Stimulated activated CD4-positive, alpha-beta T cell treated with anti-CD3 and anti-CD28 coated beads, Interleukin-2, amount 100 ng/mL, for 48 hours (primary cell): ENCODE measurements around the gene RPTOR.

Experiments used
- DNase-seq, 2 donors: peaks; one replicate each; pipeline ENCODE4 v3.0.0-alpha.2; 2020

RPTOR gene

GRCh38 chr17:80957461-80957941 is 412.9 kb downstream of the RPTOR start:
- no peak for DNase-seq

GRCh38 chr17:80959330-80960036 is 414.8 kb downstream of the RPTOR start:
- DNase-seq = no peak

DNA sequence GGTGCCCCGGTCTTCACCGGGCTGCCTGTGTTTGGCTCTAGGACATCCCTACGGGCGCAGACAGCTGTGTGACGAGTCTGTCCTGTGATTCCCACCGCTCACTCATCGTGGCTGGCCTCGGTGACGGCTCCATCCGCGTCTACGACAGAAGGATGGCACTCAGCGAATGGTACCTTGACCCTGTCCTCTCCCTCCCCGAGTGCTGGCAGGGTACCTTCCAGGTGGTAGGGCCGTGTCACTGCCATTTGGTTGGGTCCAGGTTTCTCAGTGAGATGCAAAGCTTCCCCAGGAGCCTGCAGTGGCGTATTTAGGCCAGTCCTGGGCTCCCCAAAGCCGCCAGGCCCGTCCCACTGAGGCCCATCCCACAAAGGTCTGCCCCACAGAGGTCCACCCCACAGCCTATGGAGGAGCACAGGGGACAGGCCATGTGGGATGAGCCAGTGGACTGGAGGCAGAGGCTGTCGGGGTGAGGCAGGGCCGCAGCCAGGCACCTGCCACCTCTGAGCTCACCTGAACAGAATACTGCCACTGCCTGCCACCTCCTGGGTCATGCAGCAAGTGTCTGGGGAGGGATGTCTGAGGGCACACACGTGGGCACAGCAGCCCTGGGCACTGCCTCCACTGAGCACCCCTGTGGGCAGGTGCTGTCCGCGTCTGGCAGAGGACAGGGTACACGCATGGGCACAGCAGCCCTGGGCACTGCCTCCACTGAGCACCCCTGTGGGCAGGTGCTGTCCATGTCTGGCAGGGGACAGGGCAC is 415.6 kb downstream of the RPTOR start:
- no peak for DNase-seq

DNA sequence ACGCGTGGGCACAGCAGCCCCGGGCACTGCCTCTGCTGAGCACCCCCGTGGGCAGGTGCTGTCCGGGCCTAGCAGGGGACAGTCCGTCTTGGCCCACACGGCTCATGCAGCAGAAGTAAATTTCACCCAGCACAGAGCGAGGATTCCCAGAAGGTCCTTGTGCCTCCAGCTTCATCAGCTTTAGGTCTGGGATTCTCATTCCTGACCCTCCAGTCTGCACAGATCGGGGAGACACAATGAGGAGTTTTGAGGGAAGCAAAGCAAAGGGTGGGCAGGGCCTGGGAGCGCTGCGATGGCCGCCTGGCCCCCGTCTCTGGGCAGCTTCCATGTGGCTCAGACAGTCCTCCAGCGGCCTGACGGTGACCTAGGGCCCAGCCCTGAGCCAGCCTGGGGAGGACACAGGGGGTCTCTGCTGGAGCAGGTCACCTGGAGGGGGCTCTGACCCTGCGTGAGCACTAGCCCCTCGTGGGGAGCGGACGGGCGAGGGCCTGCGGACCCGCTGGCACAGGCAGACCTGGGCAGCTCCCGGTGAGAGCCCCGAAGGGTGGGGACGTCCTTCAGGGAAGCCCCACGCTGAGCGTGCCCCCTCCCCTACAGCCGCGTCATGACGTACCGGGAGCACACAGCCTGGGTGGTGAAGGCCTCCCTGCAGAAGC is 416.3 kb downstream of the RPTOR start:
- DNase-seq = no peak

DNA sequence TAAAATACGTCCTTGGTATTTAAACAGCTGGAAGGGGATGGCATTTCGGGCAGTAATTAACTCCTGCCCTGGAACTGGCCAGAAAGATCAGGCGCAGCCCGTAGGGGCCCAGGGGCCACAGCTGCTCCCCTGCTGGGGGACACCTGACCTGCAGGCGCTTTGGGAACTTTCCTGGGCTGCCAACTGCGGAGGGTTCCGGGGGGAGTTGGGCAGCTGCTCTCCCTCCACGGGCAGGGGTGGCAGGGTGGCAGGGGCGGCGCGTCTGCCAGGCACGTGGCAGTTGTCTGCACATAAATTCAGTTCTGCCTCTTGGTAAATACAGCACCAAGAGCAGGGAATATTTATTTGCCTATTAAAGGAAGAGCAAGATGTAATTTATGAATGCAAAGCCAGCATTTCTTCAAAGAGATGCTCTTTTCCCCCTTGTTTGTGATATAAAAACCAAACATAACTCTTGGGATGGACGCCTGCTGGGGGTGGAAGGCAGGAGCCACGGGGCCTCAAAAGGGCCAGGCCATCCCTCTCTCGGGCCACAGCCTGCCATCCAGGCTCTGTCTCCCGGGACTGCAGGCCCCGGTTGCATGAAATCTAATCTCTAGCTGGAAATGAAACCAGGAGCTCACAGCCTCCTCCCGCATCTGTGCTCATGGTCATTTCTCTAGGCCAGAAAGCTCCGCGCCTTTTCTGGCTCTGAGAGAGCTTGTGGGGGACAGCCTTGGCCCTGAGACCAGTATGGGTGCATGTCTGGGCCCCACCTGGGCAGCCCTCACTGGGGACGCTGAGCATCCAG is 417.1 kb downstream of the RPTOR start:
- no peak for DNase-seq

- DNase-seq = no peak
Observed at GRCh38 chr17:80962356-80963329, 418.0 kb downstream of the RPTOR start.

DNA sequence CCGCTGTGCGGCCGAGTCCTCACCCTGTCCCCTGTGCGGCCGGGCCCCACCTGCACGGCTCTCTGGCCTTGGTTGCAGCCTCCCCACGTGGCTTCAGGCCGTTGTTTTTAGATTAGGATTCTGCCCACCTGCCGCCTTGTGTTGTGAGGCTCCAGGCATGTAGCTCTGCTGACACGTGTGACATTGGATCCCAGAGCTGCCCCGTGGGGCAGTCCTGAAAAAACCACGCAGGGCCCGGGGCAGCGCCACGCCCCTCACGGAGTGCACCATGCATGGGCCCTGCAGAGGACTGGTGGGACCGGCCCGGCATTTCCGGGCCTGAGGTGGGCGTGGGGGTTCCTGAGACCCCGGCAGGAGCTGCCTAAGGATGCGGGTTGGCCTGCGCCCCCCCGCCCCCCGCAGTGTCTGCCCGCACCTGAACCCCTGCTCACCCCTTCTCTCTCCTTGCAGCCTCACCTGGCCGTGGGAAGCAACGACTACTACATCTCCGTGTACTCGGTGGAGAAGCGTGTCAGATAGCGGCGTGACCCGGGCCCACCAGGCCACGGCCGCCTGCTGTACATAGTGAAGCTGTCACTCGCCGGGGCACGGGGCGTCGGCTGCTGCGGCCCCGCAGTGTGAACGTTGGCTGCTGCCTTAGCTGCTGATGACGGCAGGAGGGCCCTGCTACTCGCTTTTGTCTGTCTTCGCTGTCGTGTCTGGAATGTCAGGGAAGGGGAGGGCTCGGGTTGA is 419.3 kb downstream of the RPTOR start:
- DNase-seq = no peak

GRCh38 chr17:80964544-80964856 is 419.9 kb downstream of the RPTOR start:
- DNase-seq = no peak

- DNase-seq = no peak
Observed at GRCh38 chr17:80964859-80965580, 420.4 kb downstream of the RPTOR start.

- no peak for DNase-seq
Observed at GRCh38 chr17:80965606-80966005, 421.0 kb downstream of the RPTOR start.

- no peak for DNase-seq
Observed at GRCh38 chr17:80967404-80967872, 422.8 kb downstream of the RPTOR start.

DNA sequence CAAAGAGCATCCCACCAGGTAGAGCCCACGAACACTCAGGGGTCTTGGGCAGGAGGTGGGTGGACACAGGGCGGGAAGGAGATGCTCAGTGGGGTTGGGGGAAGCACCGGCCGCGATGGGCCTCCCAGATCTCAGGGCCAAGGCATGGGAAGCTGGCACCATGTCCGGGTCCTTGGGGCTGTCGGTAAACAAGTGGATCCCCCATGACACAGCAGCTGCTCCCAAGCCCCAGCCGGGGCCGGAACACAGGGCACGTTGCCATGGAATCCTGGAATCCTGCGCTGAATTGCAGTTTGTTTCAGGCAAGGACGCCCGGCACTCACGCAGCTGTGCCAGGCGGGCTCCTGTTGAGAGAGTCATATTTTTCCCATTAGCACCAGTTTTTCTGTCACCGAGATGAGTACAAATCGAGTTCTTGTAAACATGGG is 424.0 kb downstream of the RPTOR start:
- no peak for DNase-seq

DNA sequence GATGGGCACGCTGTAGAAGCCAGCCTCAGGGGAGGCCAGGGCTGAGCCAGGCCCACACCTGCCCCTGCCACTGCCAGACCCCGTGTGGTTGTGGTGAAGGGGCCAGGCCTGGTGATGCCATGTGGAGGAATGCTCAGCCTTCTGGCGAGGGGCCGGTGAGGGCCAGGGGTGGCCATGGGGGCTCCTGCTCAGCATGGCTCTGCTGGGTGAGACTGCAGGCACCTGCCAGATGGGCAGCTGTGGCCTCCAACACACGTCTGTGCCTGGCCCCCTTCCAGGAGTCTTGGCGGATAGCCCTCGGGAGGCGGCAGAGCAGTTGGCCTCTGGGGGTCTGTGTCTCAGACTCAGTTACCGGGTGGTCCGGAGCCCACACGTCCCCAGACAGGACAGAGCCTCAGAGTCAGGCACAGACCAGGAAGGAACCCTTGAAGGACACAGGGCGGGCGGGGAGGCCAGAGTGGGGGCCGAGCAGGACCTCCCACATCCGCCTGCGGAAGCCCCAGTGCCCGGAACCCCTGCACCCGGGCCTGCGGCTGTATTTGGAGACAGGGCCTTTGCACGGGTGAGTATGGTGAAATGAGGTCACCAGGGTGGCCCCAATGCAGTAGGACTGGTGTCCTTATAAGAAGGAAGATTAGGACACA is 424.5 kb downstream of the RPTOR start:
- no peak for DNase-seq

- DNase-seq = no peak
Observed at GRCh38 chr17:80969674-80970043, 425.0 kb downstream of the RPTOR start.

GRCh38 chr17:80970044-80970761 is 425.6 kb downstream of the RPTOR start:
- DNase-seq = peak; percentile 33 to 39

- DNase-seq = no peak
Observed at GRCh38 chr17:80970762-80971703, 426.4 kb downstream of the RPTOR start.

DNA sequence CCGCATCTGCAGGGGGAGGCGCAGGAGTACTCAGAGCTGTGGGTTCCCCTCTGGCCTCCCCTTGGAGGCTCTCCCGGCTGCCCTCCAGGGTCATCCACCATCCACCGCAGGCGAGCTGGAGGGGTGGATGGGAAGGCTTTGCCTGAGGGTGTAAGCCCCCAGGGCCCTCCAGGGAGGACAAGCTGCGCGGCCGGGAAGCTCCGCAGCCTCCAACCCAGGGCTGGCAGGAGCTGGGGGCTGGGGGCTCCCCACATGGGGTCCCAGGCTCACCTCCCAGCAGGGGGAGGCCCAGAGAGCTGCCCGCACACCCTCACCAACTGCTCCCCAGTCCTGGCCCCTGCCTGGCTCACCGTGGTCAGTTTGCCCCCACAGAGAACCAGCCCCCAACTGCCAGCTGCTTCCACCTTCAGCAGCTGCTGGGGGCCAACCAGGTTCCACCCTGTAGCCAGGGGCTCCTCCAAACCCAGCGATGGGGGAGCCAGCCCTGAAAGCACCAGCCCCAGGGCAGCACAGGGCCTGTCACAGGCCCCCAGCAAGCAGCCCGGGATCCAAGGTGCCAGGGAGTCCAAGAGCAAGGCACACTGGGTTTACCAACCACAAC is 427.2 kb downstream of the RPTOR start:
- no peak for DNase-seq

DNA sequence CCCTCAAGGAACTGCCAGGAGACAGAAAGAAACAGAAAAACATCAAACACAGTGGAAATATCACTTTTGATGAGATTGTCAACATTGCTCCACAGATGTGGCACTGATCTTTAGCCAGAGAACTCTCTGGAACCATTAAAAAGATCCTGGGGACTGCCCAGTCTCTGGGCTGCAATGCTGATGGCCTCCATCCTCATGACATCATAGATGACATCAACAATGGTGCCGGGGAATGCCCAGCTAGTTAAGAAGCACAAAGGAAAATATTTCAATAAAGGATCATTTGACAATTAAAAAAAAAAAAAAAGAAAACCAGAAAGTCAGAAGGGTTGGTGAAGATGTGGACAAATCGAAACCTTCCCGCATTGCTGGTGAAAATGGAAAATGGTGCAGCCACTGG is 432.1 kb downstream of the RPTOR start:
- DNase-seq = no peak
